Trophoblast cell (in vitro differentiated cells and primary cell): ENCODE data around the gene API5. TPM values are rescaled to one million over a fixed set of nuclear protein-coding genes. Genes with fewer than 3 reads are reported as not detected.

Source experiments
- DNase-seq, 2 donors: peaks; one replicate each; pipeline ENCODE4 v3.0.0-alpha.2; 2016
- H2AFZ ChIP-seq: 2 replicates; pipeline ENCODE4 v1.6.1; 2013; ENCODE audit warnings: low read length, moderate library complexity, mild to moderate bottlenecking; ENCODE audit not compliant: insufficient read depth, poor library complexity
- H2AK5ac ChIP-seq: 2 replicates; pipeline ENCODE4 v1.6.1; 2013; ENCODE audit warnings: mild to moderate bottlenecking, low read length
- H2BK120ac ChIP-seq: 2 replicates; pipeline ENCODE4 v1.6.1; 2013; ENCODE audit warnings: low read length, mild to moderate bottlenecking, moderate library complexity; ENCODE audit not compliant: insufficient read depth, poor library complexity
- H2BK12ac ChIP-seq: 2 replicates; pipeline ENCODE4 v1.6.1; 2013; ENCODE audit warnings: mild to moderate bottlenecking, low read length, moderate library complexity
- H2BK5ac ChIP-seq: 2 replicates; pipeline ENCODE4 v1.6.1; 2013; ENCODE audit warnings: low read length, low read depth, moderate library complexity, mild to moderate bottlenecking; ENCODE audit not compliant: poor library complexity
- H3K14ac ChIP-seq: 2 replicates; pipeline ENCODE4 v1.6.1; 2013; ENCODE audit warnings: mild to moderate bottlenecking, low read length
- H3K18ac ChIP-seq: 2 replicates; pipeline ENCODE4 v1.6.1; 2013; ENCODE audit warnings: mild to moderate bottlenecking, low read length
- H3K23ac ChIP-seq: 2 replicates; pipeline ENCODE4 v1.6.1; 2013; ENCODE audit warnings: low read length
- H3K27ac ChIP-seq: 2 replicates; pipeline ENCODE4 v1.5.1; 2013; ENCODE audit warnings: low read depth, mild to moderate bottlenecking, inconsistent platforms, low read length, moderate library complexity
- H3K27me3 ChIP-seq: 2 replicates; pipeline ENCODE4 v1.6.1; 2013; ENCODE audit warnings: inconsistent platforms, mild to moderate bottlenecking, low read length, moderate library complexity; ENCODE audit not compliant: insufficient read depth
- H3K36me3 ChIP-seq, 2 experiments: 1 replicate in 1 of 2; 2 replicates in 1 of 2; pipeline ENCODE4 v1.6.1; 2013; ENCODE audit warnings: low read length in 2 of 2, mild to moderate bottlenecking in 2 of 2, moderate library complexity in 1 of 2; ENCODE audit not compliant: insufficient read depth in 2 of 2, control insufficient read depth in 1 of 2
- H3K4ac ChIP-seq: 2 replicates; pipeline ENCODE4 v1.6.1; 2013; ENCODE audit warnings: low read depth, mild to moderate bottlenecking, low read length, moderate library complexity
- H3K4me1 ChIP-seq, 2 experiments: 1 replicate in 1 of 2; 2 replicates in 1 of 2; pipeline ENCODE4 v1.6.1; 2013; ENCODE audit warnings: low read length in 2 of 2, mild to moderate bottlenecking in 2 of 2, moderate library complexity in 1 of 2; ENCODE audit not compliant: insufficient read depth in 2 of 2, control insufficient read depth in 1 of 2
- H3K4me2 ChIP-seq: 2 replicates; pipeline ENCODE4 v1.6.1; 2013; ENCODE audit warnings: inconsistent platforms, mild to moderate bottlenecking, low read length, moderate library complexity
- H3K4me3 ChIP-seq: 2 replicates; pipeline ENCODE4 v1.5.1; 2013; ENCODE audit warnings: mild to moderate bottlenecking, low read depth, low read length, inconsistent platforms
- H3K79me1 ChIP-seq: one replicate; pipeline ENCODE4 v1.6.1; 2013; ENCODE audit warnings: low read length
- H3K79me2 ChIP-seq: 2 replicates; pipeline ENCODE4 v1.6.1; 2013; ENCODE audit warnings: low read length, mild to moderate bottlenecking; ENCODE audit not compliant: control insufficient read depth, insufficient read depth, poor library complexity
- H3K9ac ChIP-seq: 2 replicates; pipeline ENCODE4 v1.6.1; 2013; ENCODE audit warnings: mild to moderate bottlenecking, low read length
- H3K9me3 ChIP-seq: 2 replicates; pipeline ENCODE4 v1.6.1; 2013; ENCODE audit warnings: low read depth, mild to moderate bottlenecking, control low read depth, inconsistent platforms, low read length; ENCODE audit not compliant: insufficient read depth
- H4K12ac ChIP-seq: 2 replicates; pipeline ENCODE4 v1.6.1; 2013; ENCODE audit warnings: low read depth, mild to moderate bottlenecking, low read length, moderate library complexity
- H4K8ac ChIP-seq: 2 replicates; pipeline ENCODE4 v1.6.1; 2013; ENCODE audit warnings: low read depth, mild to moderate bottlenecking, low read length, moderate library complexity
- H4K91ac ChIP-seq: one replicate; pipeline ENCODE4 v1.6.1; 2013; ENCODE audit warnings: low read depth, mild to moderate bottlenecking, low read length, moderate library complexity
- WGBS: extraction: QIAGEN DNeasy Blood & Tissue Kit; methylation state at CpG from one replicate; pipeline ENCODE4 v1.1.7; 2013; ENCODE audit warnings: missing lambda C conversion rate; ENCODE audit not compliant: insufficient read length, insufficient coverage; ENCODE audit errors: extremely low coverage; 5-methylcytosine and 5-hydroxymethylcytosine counted together
- polyA plus RNA-seq: library from polyadenylated mRNA; stranded (reverse); fragments of 200-250 nt; gene quantifications from 2 replicates; pipeline ENCODE4 v1.2.3, GENCODE V29; 2013

API5 gene
- 69.6 and 72.5 TPM in 2 replicates for polyA plus RNA-seq

DNA sequence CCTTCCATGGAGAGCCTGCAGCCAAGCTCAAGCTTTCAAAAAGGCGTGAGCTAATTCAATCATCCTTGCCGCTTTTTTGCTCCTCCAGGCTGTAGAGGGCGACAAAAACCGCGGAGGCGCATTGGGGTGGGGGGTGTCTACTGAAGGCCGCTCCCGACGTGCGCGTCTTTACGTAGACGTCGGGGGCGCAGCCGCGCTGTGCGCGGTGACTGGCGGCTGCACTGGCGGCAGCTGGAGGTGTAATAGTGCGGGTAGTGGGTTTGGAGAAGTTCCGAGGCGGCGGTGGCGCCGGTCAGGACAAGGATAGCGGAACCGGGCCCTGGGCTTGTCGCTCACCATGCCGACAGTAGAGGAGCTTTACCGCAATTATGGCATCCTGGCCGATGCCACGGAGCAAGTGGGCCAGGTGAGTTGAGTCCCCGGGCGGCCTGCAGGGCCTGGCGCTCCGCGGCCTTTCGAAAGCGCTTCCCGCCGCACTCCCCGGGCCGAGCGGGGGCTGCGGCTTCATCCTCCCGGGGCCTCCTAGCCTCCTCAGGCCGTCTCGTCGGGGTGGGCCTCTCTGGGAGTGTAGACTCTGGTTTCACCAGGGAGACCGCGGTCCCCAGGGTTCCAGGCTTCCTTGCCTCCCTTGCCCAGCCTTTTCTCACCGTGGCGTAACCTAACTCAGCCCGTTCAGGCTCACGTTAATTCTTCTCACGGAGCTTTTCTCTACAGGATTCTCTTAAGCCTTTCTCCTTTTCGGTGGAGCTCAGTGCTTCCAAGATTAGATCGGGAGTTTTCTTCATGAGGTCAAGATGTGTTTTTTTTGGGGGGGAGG is at the start of gene API5:
TSS of gene API5 (plus strand) at position 206 of the 817 bp plus-strand sequence. CDS start at position 338, 132 bp downstream.
- H3K36me3 ChIP-seq = peaks cover 0 to 2% of the 10 kb centered on the region in 2 experiments
- peak within 1 kb of the TSS; percentile 100 for H3K9ac ChIP-seq
- peak within 1 kb of the TSS; percentile 98 for H4K8ac ChIP-seq
- H3K14ac ChIP-seq = peak within 1 kb of the TSS; percentile 98
- H4K91ac ChIP-seq = peak within 1 kb of the TSS; percentile 73
- no peaks in the 10 kb centered on the region for H3K9me3 ChIP-seq
- peak within 1 kb of the TSS; percentile 92 for H2BK5ac ChIP-seq
- no CpG with 5 or more reads among the region's 60 CpGs for WGBS
- H3K18ac ChIP-seq = peak within 1 kb of the TSS; percentile 69
- H2BK12ac ChIP-seq = no peak within 1 kb of the TSS
- peak within 1 kb of the TSS; percentile 88 for H2AFZ ChIP-seq
- H3K27ac ChIP-seq = peak within 1 kb of the TSS; percentile 72
- peak within 1 kb of the TSS; percentile 95 for H3K4ac ChIP-seq
- H2AK5ac ChIP-seq = peak within 1 kb of the TSS; percentile 93
- no peak within 1 kb of the TSS for H3K23ac ChIP-seq
- H3K4me1 ChIP-seq = peaks cover 3% of the 10 kb centered on the region in 2 experiments
- peak within 1 kb of the TSS; percentile 99 for H3K4me3 ChIP-seq
- peak within 1 kb of the TSS; percentile 91 for H2BK120ac ChIP-seq
- peak; percentile 95 to 97 for DNase-seq
- no peaks in the 10 kb centered on the region for H3K27me3 ChIP-seq
- peak within 1 kb of the TSS; percentile 100 for H4K12ac ChIP-seq
- H3K79me1 ChIP-seq = peaks cover 4% of the 10 kb centered on the region
- peaks cover 13% of the 10 kb centered on the region for H3K79me2 ChIP-seq
- H3K4me2 ChIP-seq = peak within 1 kb of the TSS; percentile 92

- Histone ChIP-seq H3K36me3 (no peaks in the 10 kb centered on the region), H2AK5ac (no peak overlapping the region), H2BK120ac (no peak overlapping the region), H2BK5ac (no peak overlapping the region), H4K8ac (no peak overlapping the region), H2BK12ac (no peak overlapping the region), H3K27ac (no peak overlapping the region), H3K9ac (no peak overlapping the region), H3K79me2 (no peaks in the 10 kb centered on the region), H3K27me3 (no peaks in the 10 kb centered on the region), H2AFZ (no peak overlapping the region), H3K18ac (no peak overlapping the region), H4K12ac (no peak overlapping the region), H3K9me3 (no peaks in the 10 kb centered on the region), H3K4ac (no peak overlapping the region), H3K14ac (no peak overlapping the region), H3K79me1 (no peaks in the 10 kb centered on the region), H3K4me1 (no peaks in the 10 kb centered on the region), H3K4me2 (no peak overlapping the region), H4K91ac (no peak overlapping the region), H3K4me3 (no peak overlapping the region), H3K23ac (no peak overlapping the region)
- whole genome bisulfite sequencing = no CpG with 5 or more reads among the region's 10 CpGs
- DNase-seq = no peak
Observed at GRCh38 chr11:43267856-43268580, 43.8 kb upstream of the API5 start.

- H3K79me1 ChIP-seq = no peaks in the 10 kb centered on the region
- H4K8ac ChIP-seq = no peak overlapping the region
- H2AK5ac ChIP-seq = no peak overlapping the region
- no peak overlapping the region for H2AFZ ChIP-seq
- no peak overlapping the region for H4K12ac ChIP-seq
- no peak overlapping the region for H3K23ac ChIP-seq
- no peak overlapping the region for H3K9ac ChIP-seq
- H3K4me2 ChIP-seq = no peak overlapping the region
- no peak for DNase-seq
- no peaks in the 10 kb centered on the region for H3K36me3 ChIP-seq
- no peak overlapping the region for H3K4me3 ChIP-seq
- no peak overlapping the region for H2BK120ac ChIP-seq
- no peak overlapping the region for H3K27ac ChIP-seq
- no peak overlapping the region for H3K18ac ChIP-seq
- no peak overlapping the region for H4K91ac ChIP-seq
- H3K14ac ChIP-seq = no peak overlapping the region
- H3K79me2 ChIP-seq = no peaks in the 10 kb centered on the region
- H3K4me1 ChIP-seq = no peaks in the 10 kb centered on the region
- H2BK12ac ChIP-seq = no peak overlapping the region
- no peaks in the 10 kb centered on the region for H3K27me3 ChIP-seq
- peaks cover 1% of the 10 kb centered on the region for H3K9me3 ChIP-seq
- no peak overlapping the region for H3K4ac ChIP-seq
- no peak overlapping the region for H2BK5ac ChIP-seq
- no CpG with 5 or more reads among the region's 2 CpGs for WGBS
Observed at GRCh38 chr11:43268786-43269185, 43.0 kb upstream of the API5 start.

DNA sequence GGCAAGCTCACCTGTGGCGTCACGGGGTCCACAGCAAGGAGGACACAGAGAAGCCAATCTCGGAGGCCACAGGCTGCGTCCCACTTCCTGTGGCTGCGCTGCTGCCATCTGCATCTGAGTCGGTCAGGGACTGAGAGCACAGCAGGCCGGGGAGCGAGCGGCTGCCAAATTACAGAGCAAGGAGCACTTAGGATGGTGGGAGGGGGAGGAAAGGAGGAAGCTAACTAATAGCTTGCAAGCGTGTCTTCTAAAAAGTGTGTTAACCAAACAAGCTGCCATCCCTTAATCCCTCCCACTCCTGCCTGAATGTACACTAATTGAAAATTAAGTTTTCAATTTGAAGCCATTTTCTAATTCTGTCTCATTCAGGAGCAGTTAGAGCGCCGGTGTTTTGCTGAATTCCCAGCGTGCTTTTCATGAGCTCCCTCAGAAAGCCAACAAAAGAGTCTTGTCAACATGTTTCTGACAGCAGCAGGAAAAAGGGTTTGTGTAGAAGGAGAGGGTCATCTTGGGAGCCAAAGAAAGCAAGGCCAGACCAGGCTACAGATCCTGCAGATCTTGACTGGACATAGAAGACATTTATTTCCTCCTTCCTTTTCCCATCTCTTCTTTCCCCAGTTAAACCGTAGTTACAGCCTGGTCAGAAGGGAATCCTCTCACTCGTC is 42.4 kb upstream of the API5 start:
- no CpG with 5 or more reads among the region's 15 CpGs for WGBS
- H3K14ac ChIP-seq = no peak overlapping the region
- H3K9ac ChIP-seq = no peak overlapping the region
- H3K4me1 ChIP-seq = no peaks in the 10 kb centered on the region
- H4K91ac ChIP-seq = no peak overlapping the region
- no peak overlapping the region for H2BK12ac ChIP-seq
- no peak overlapping the region for H2AFZ ChIP-seq
- no peak overlapping the region for H2BK120ac ChIP-seq
- H3K18ac ChIP-seq = no peak overlapping the region
- H3K9me3 ChIP-seq = peaks cover 3% of the 10 kb centered on the region
- H2AK5ac ChIP-seq = no peak overlapping the region
- no peaks in the 10 kb centered on the region for H3K36me3 ChIP-seq
- H3K27ac ChIP-seq = no peak overlapping the region
- no peak overlapping the region for H3K4me3 ChIP-seq
- no peaks in the 10 kb centered on the region for H3K79me1 ChIP-seq
- DNase-seq = no peak
- H3K4ac ChIP-seq = no peak overlapping the region
- no peak overlapping the region for H3K23ac ChIP-seq
- no peaks in the 10 kb centered on the region for H3K79me2 ChIP-seq
- no peak overlapping the region for H2BK5ac ChIP-seq
- no peak overlapping the region for H4K12ac ChIP-seq
- H4K8ac ChIP-seq = no peak overlapping the region
- no peak overlapping the region for H3K4me2 ChIP-seq
- H3K27me3 ChIP-seq = no peaks in the 10 kb centered on the region
